ENCODE measurements around the gene TTN.

The TTN gene

DNA sequence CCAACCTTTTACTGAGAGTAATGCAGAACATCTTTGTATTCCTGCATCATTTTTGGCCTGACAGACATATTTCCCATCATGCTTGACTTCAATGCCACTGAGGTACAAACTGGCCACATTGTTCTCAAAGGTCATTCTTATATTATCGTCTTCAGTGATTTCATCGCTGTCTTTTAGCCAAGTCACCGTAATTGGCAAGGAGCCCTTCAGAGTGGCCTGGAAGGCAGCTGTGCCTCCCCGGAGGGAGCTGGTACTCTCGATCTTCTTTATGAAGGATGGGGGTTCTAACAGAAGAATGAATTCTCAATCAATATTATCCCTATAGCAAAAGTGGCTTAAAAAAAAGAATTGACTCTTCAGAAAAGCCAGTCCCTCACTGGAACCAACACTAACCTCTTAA lies 75.9 kb downstream of the TTN start:
- DNase-seq (ENCODE audit: low spot score) = no peak
- H3K4me3 ChIP-seq = no peak overlapping the region
- H3K27ac ChIP-seq = no peak overlapping the region
- TF ChIP-seq, protein P1, sequence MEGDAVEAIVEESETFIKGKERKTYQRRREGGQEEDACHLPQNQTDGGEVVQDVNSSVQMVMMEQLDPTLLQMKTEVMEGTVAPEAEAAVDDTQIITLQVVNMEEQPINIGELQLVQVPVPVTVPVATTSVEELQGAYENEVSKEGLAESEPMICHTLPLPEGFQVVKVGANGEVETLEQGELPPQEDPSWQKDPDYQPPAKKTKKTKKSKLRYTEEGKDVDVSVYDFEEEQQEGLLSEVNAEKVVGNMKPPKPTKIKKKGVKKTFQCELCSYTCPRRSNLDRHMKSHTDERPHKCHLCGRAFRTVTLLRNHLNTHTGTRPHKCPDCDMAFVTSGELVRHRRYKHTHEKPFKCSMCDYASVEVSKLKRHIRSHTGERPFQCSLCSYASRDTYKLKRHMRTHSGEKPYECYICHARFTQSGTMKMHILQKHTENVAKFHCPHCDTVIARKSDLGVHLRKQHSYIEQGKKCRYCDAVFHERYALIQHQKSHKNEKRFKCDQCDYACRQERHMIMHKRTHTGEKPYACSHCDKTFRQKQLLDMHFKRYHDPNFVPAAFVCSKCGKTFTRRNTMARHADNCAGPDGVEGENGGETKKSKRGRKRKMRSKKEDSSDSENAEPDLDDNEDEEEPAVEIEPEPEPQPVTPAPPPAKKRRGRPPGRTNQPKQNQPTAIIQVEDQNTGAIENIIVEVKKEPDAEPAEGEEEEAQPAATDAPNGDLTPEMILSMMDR (IDR thresholded peaks at IDR 0.05) = no peak

DNA sequence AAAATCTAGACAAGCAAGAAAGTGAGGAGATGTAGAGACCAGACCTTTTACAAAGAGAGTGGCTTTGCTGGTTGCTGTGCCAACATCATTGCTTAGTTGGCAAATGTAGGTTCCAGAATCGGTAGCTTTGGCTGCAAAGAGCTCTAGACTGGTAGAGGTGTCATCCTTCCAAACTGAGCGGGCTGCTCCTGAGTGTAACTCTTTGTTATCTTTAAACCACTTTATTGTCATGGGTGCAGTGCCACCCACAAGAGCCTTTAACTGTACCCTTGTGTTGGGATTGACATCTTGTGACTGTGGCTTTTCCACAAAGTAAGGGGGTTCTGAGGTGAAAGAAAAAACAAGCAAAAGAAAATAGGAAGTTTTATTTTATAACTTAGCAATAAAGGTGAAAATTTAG lies 77.2 kb downstream of the TTN start:
- Histone ChIP-seq H3K4me3 (no peak overlapping the region), H3K27ac (no peak overlapping the region)
- no peak for DNase-seq (ENCODE audit: low spot score)
- TF ChIP-seq, protein P1 (IDR thresholded peaks at IDR 0.05) = no peak

DNA sequence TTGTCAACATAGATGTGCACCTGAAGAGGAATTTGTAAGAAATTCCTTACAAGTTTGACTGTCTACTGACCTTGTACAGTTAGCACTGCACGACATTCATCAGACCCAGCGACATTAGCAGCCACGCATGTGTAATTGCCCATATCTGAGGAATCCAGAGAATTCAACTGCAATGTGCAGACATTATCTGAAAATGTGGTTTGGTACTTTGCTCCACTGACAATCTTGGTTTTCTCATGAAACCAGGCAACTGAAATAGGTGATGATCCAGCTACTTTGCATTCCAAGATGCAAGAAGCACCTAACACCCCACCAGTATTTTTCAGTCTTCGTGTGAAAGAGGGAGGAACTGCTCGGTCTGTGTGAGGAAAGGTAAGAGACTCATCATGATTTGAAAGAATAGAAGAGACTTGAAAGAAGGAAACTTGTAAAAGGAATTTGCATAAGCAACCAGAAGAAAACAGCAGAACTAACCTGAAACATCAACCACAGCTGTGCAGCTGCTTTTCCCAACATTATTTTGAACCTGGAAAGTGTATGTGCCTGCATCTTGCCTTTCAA lies 83.4 kb downstream of the TTN start:
- H3K27ac ChIP-seq = no peak overlapping the region
- DNase-seq (ENCODE audit: low spot score) = no peak
- TF ChIP-seq, protein P1 (IDR thresholded peaks at IDR 0.05) = no peak

DNA sequence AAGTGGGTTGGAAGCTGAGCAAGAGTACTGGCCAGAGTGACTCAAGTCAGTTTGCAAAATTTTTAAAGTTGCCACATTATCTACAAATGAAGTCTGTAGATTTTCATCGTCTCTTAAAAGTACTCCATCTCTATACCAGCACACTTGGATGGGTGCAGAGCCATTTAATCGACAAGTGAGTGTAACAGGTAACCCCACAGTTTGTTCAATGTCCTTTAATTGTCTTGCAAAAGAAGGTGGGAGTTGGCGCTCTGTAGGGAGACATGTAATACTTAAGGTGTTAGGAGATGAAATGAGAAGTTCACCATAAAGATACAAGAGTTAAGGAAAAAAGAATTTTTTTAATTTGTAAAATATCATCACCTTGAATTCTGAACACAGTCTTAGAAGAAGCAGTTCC lies 84.9 kb downstream of the TTN start:
- H3K4me3 ChIP-seq = no peak overlapping the region
- DNase-seq (ENCODE audit: low spot score) = no peak
- TF ChIP-seq, protein P1 (IDR thresholded peaks at IDR 0.05) = no peak
- H3K27ac ChIP-seq = no peak overlapping the region

More for the DNA sequence above, 83.4 kb downstream of the TTN start:
- H3K4me3 ChIP-seq = no peak overlapping the region

DNA sequence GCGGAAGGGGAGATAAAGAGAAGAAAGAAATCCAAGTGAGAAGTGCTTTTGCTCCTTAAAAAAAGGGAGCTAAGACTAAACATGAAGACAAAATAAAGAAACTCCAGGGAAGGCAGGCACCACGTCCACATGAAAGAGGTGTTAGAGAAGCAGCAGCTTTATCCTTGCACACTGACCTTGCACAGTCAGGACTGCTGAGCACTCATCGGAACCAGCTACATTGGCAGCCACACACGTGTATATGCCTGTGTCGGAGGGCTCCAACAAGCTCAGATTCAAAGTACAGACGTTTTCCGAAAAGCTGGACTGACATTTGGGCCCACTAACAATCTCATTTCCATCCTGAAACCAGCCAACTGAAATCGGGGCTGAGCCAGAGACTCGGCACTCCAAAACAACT lies 88.2 kb downstream of the TTN start:
- TF ChIP-seq, protein P1 (IDR thresholded peaks at IDR 0.05) = no peak
- Histone ChIP-seq H3K4me3 (no peak overlapping the region), H3K27ac (no peak overlapping the region)
- no peak for DNase-seq (ENCODE audit: low spot score)

DNA sequence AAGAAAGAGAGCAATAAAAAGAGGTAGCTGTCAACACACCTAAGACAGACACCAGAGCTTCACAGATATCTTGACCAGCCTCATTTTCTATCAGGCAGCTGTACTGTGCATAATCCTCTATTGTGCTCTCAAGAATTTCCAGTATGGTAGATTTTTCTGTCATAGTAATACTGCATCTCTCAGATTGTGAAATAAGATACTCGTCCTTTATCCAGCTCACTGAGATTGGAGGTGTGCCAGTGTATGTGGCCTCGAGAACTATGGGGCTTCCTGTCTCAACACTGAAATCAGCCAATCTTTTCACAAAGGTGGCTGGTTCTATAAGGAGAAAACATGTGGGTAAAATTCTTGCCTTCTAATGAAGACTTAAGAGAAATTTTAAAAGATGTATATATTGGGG lies 88.9 kb downstream of the TTN start:
- Histone ChIP-seq H3K4me3 (no peak overlapping the region), H3K27ac (no peak overlapping the region)
- no peak for DNase-seq (ENCODE audit: low spot score)
- TF ChIP-seq, protein P1 (IDR thresholded peaks at IDR 0.05) = no peak

DNA sequence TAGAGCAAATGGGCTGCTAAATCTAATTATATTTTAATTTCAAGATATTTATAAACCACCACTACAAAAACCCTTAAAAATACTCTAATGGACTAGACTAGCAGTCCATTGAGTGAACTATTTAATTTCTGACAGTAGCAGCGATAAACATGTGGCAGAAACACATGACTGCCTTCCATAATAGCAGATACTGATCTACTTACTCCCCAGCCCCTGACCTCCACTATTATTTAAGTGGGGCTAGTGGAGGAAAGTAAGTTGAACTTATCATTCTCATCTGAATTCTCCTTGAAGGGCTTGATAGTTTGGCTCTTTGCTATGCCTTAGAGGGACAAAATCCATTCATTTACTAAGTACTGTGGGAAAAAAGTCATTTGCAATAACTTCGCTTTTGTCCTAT lies 90.8 kb downstream of the TTN start:
- TF ChIP-seq, protein P1 (IDR thresholded peaks at IDR 0.05) = no peak
- Histone ChIP-seq H3K4me3 (no peak overlapping the region), H3K27ac (no peak overlapping the region)
- no peak for DNase-seq (ENCODE audit: low spot score)
